Measurements from ENCODE around the gene ALKAL2. TPM values are rescaled to one million over a fixed set of nuclear protein-coding genes. Genes with fewer than 3 reads are reported as not detected.
A peak's percentile ranks its signal among the peaks of the same experiment; 100 is the strongest.

ALKAL2 gene
- total RNA-seq, 4 donors from 2014 or later, result 3.3 to 82.6 (median 19.0) TPM

GRCh38 chr2:271917-272316 lies 16.0 kb downstream of the ALKAL2 start:
- Histone ChIP-seq H3K9me3 (no peaks in the 10 kb centered on the region), H3K4me3 (no peak overlapping the region), H3K27ac (no peak overlapping the region), H3K4me1 (no peaks in the 10 kb centered on the region), H3K27me3 (no peaks in the 10 kb centered on the region), H3K36me3 (no peaks in the 10 kb centered on the region)
- intact Hi-C loops (cut with DNase I; ENCODE audit: low total_unique reads), result no loop called here
- no peak for DNase-seq
- TF ChIP-seq POLR2A (IDR thresholded peaks at IDR 0.05), result no peak
- TF ChIP-seq, protein P1, sequence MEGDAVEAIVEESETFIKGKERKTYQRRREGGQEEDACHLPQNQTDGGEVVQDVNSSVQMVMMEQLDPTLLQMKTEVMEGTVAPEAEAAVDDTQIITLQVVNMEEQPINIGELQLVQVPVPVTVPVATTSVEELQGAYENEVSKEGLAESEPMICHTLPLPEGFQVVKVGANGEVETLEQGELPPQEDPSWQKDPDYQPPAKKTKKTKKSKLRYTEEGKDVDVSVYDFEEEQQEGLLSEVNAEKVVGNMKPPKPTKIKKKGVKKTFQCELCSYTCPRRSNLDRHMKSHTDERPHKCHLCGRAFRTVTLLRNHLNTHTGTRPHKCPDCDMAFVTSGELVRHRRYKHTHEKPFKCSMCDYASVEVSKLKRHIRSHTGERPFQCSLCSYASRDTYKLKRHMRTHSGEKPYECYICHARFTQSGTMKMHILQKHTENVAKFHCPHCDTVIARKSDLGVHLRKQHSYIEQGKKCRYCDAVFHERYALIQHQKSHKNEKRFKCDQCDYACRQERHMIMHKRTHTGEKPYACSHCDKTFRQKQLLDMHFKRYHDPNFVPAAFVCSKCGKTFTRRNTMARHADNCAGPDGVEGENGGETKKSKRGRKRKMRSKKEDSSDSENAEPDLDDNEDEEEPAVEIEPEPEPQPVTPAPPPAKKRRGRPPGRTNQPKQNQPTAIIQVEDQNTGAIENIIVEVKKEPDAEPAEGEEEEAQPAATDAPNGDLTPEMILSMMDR (IDR thresholded peaks at IDR 0.05), result no peak

DNA sequence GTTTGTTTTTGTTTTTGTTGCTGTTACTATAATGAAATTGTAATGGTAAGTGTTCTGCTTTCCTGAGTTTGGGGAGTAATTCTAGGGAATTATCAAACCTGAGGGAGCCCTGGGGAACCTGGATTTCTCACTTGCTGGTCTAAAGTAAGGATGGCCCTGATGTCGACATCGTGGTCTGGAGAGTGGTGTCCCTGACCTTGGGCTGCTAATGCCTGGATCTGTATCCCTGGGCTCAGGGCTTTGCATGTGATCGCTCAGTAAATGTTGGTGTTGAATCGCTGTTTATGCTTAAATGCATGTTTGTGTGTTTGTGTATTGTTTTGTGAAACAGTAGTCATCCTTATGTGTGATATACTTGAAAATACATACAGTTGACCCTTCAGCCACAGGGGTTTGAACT lies 17.0 kb downstream of the ALKAL2 start:
- Histone ChIP-seq H3K27me3 (no peaks in the 10 kb centered on the region), H3K4me1 (no peaks in the 10 kb centered on the region), H3K27ac (no peak overlapping the region), H3K4me3 (no peak overlapping the region), H3K9me3 (no peaks in the 10 kb centered on the region), H3K36me3 (no peaks in the 10 kb centered on the region)
- no peak for TF ChIP-seq POLR2A (IDR thresholded peaks at IDR 0.05)
- TF ChIP-seq, protein P1 (IDR thresholded peaks at IDR 0.05), result no peak
- intact Hi-C loops (cut with DNase I; ENCODE audit: low total_unique reads), result no loop called here
- DNase-seq, result no peak

DNA sequence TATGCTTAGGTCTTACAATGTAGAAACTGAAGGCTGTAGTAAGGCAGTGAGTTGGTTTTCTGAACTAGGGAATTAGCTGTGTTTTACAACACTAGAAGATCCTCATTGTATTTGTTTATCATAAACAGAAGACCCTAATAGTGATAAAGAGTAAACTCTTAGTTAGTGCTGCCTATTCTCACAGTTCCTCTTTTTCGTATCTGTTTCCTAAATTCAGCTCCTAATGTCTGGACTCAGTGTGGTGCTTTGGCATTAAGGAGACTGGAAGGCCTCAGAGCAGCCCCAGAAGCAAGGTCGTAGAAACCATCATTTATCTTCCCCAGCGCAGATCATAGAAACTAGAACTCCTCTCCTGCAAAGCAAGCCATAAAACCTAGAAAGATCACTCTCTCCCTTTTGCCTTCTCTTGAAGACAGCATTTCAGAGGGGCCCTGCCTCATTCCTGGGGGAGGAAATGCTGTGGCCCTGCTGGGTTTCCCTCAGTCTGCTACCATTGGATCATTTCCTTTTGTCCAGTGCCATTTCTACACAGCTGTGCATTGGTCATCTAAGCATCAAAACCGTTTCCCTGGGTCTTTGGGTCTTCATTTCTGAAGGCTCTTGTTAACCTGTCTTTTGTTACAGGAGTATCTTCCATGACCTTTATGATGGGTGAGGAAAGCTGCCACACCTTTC lies 18.4 kb downstream of the ALKAL2 start:
- TF ChIP-seq POLR2A (IDR thresholded peaks at IDR 0.05), result no peak
- TF ChIP-seq, protein P1 (IDR thresholded peaks at IDR 0.05), result no peak
- Histone ChIP-seq H3K36me3 (no peaks in the 10 kb centered on the region), H3K4me1 (no peaks in the 10 kb centered on the region), H3K27me3 (no peaks in the 10 kb centered on the region), H3K27ac (no peak overlapping the region), H3K9me3 (no peaks in the 10 kb centered on the region), H3K4me3 (no peak overlapping the region)
- DNase-seq, result no peak
- intact Hi-C loops (cut with DNase I; ENCODE audit: low total_unique reads), result no loop called here

GRCh38 chr2:268323-268722 lies 19.6 kb downstream of the ALKAL2 start:
- H3K4me1 ChIP-seq, result no peaks in the 10 kb centered on the region
- no peak overlapping the region for H3K27ac ChIP-seq
- no peaks in the 10 kb centered on the region for H3K27me3 ChIP-seq
- TF ChIP-seq, protein P1 (IDR thresholded peaks at IDR 0.05), result no peak
- TF ChIP-seq POLR2A (IDR thresholded peaks at IDR 0.05), result no peak
- H3K4me3 ChIP-seq, result no peak overlapping the region
- no peak for DNase-seq
- intact Hi-C loops (cut with DNase I; ENCODE audit: low total_unique reads), result no loop called here
- H3K36me3 ChIP-seq, result no peaks in the 10 kb centered on the region
- no peaks in the 10 kb centered on the region for H3K9me3 ChIP-seq

GRCh38 chr2:264493-265468 lies 23.1 kb downstream of the ALKAL2 start, which contains the start of gene ACP1:
Gene ACP1 (plus strand): TSS chr2:264947. CDS start chr2:264965, 18 bp downstream.
- peak within 1 kb of the TSS; percentile 55 to 77 for H3K27ac ChIP-seq
- peak; percentile 66 to 88 for TF ChIP-seq POLR2A (IDR thresholded peaks at IDR 0.05)
- TF ChIP-seq, protein P1 (IDR thresholded peaks at IDR 0.05), result peak in 3 of 4 experiments; percentile 9 to 35 (median 23)
- no peaks in the 10 kb centered on the region for H3K36me3 ChIP-seq
- intact Hi-C loops (cut with DNase I; ENCODE audit: low total_unique reads), result no loop called here
- H3K4me3 ChIP-seq, result peak within 1 kb of the TSS; percentile 77 to 85
- H3K9me3 ChIP-seq, result no peaks in the 10 kb centered on the region
- peak; percentile 91 to 93 for DNase-seq
- no peaks in the 10 kb centered on the region for H3K27me3 ChIP-seq
- no peaks in the 10 kb centered on the region for H3K4me1 ChIP-seq
